ENCODE results near the gene YEATS4. TPM values are rescaled to one million over a fixed set of nuclear protein-coding genes. Genes with fewer than 3 reads are reported as not detected.

The YEATS4 gene
- total and polyA plus RNA-seq, 9 of the 15 experiments (the other 6 are each of a cell fraction or from before 2014, with no cell fraction given), result 25.9 to 92.2 (median 49.2) TPM

DNA sequence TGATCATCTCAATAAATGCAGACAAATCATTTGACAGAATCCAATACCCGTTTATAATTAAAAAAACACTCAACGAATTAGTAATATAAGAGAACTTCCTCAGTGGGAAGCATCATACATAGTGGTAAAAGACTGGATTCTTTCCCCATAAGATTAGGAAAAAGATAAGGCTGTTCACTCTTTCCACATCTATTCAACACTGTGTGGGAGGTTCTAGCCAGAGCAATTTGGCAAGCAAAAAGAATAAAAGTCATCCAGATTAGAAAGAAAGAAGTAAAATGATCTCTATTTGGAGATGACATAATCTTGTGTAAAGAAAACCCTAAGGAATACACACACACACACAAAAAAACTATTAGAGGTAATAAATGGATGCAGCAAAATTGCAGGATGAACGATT, 38.4 kb downstream of the YEATS4 start (continued):
- no peak for TF ChIP-seq SP2 (IDR thresholded peaks at IDR 0.05; ENCODE audit: extremely low read depth, low read depth, low read length, poor library complexity, severe bottlenecking)
- no peak for TF ChIP-seq MEIS2 (IDR thresholded peaks at IDR 0.05; ENCODE audit: partially characterized antibody)

DNA sequence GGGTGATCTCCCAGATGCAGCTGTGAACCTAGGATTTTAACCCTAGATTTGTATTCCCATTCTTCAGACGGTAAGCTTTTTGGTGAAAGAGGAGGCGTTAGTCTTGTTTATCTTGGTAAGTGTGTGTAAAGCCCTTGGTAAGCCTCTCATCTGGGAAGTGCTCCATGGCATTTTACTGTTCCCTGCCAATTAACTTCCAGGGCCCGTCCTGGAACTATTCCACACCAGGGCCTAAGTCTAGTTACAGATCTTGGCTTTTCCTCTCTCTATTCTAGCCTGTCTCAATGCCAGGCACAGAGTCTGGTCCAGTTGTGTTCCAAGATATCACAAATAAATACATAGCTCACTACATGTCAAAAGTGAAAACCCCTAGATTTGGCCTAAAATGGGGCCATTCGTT, 42.4 kb downstream of the YEATS4 start:
- 72% methylated on average over 4 of the region's 4 CpGs for WGBS (ENCODE audit: insufficient coverage, low coverage, missing lambda C conversion rate)
- intact Hi-C loops (cut with micrococcal nuclease) (no loop called here), in situ Hi-C loops (cut with MboI) (no loop called here)
- ATAC-seq, result no peak
- Histone ChIP-seq H3K36me3 (ENCODE audit: control insufficient read depth, insufficient read depth, low read length) (peaks cover 6% of the 10 kb centered on the region; the same call in 2 of the 3 replicates), H3K4me2 (ENCODE audit: insufficient read depth, low read length) (no peak overlapping the region), H3K9me3 (replicated peaks; ENCODE audit: control insufficient read depth, insufficient read depth, low read depth, low read length) (peaks cover 3% of the 10 kb centered on the region; the same call in 1 of the 2 replicates), H3K27ac (ENCODE audit: extremely low read depth, low read depth, low read length) (no peak overlapping the region), H4K20me1 (replicated peaks; ENCODE audit: control insufficient read depth, insufficient read depth, low read length) (no peaks in the 10 kb centered on the region), H3K9me1 (ENCODE audit: control insufficient read depth, insufficient read depth, low read length) (no peaks in the 10 kb centered on the region), H3K9ac (ENCODE audit: insufficient read depth in 1 of 2, low read depth in 2 of 2, low read length in 2 of 2) (no peak overlapping the region), H3K27me3 (ENCODE audit: control insufficient read depth in 2 of 2, insufficient read depth in 2 of 2, low read length in 2 of 2) (no peaks in the 10 kb centered on the region), H3K79me2 (ENCODE audit: control insufficient read depth, insufficient read depth, low read length) (no peaks in the 10 kb centered on the region), H3K4me1 (replicated peaks in 1 of 2; ENCODE audit: control insufficient read depth in 2 of 2, insufficient read depth in 2 of 2, low read length in 2 of 2) (no peaks in the 10 kb centered on the region), H3K4me3 (no peak overlapping the region), H2AFZ (ENCODE audit: low read depth, low read length) (no peak overlapping the region)
- no peak for DNase-seq (ENCODE audit: extremely low read depth in 1 of 4, low spot score in 3 of 4)
- ChIA-PET CTCF (ENCODE audit: low intra/inter-chr PET ratio) (no interaction called here), POLR2A (interaction anchor here (0.6 kb wide), 2 partner anchors 11 to 52 kb away, joined by 3 read pairs; no protein-coding TSS in a partner anchor)
- no TSS peak for BruUV-seq (replicated peaks)
- no peak for FAIRE-seq
- TF ChIP-seq ETS2 (tag; IDR thresholded peaks at IDR 0.05; ENCODE audit: borderline replicate concordance, poor library complexity, severe bottlenecking) (no peak), CBFA2T2 (conservative IDR thresholded peaks at IDR 0.05) (no peak), CREBBP (IDR thresholded peaks at IDR 0.05; ENCODE audit: low read depth, low read length) (no peak), POU5F1 (IDR thresholded peaks at IDR 0.05; ENCODE audit: borderline replicate concordance, low read depth, low read length, partially characterized antibody) (no peak), U2AF1 (optimal IDR thresholded peaks at IDR 0.05; ENCODE audit: low read depth, low read length) (no peak)
- TF ChIP-seq, protein P1, sequence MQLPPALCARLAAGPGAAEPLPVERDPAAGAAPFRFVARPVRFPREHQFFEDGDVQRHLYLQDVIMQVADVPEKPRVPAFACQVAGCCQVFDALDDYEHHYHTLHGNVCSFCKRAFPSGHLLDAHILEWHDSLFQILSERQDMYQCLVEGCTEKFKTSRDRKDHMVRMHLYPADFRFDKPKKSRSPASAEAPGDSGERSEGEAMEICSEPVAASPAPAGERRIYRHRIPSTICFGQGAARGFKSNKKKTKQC (CRISPR knock-in tag; IDR thresholded peaks at IDR 0.05), result no peak
- TF ChIP-seq, protein P2, sequence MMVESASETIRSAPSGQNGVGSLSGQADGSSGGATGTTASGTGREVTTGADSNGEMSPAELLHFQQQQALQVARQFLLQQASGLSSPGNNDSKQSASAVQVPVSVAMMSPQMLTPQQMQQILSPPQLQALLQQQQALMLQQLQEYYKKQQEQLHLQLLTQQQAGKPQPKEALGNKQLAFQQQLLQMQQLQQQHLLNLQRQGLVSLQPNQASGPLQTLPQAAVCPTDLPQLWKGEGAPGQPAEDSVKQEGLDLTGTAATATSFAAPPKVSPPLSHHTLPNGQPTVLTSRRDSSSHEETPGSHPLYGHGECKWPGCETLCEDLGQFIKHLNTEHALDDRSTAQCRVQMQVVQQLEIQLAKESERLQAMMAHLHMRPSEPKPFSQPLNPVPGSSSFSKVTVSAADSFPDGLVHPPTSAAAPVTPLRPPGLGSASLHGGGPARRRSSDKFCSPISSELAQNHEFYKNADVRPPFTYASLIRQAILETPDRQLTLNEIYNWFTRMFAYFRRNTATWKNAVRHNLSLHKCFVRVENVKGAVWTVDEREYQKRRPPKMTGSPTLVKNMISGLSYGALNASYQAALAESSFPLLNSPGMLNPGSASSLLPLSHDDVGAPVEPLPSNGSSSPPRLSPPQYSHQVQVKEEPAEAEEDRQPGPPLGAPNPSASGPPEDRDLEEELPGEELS (CRISPR knock-in tag; IDR thresholded peaks at IDR 0.05; ENCODE audit: borderline replicate concordance), result no peak
- TF ChIP-seq, protein P3, sequence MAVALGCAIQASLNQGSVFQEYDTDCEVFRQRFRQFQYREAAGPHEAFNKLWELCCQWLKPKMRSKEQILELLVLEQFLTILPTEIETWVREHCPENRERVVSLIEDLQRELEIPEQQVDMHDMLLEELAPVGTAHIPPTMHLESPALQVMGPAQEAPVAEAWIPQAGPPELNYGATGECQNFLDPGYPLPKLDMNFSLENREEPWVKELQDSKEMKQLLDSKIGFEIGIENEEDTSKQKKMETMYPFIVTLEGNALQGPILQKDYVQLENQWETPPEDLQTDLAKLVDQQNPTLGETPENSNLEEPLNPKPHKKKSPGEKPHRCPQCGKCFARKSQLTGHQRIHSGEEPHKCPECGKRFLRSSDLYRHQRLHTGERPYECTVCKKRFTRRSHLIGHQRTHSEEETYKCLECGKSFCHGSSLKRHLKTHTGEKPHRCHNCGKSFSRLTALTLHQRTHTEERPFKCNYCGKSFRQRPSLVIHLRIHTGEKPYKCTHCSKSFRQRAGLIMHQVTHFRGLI (CRISPR knock-in tag; IDR thresholded peaks at IDR 0.05), result no peak
- TF ChIP-seq, protein P4, sequence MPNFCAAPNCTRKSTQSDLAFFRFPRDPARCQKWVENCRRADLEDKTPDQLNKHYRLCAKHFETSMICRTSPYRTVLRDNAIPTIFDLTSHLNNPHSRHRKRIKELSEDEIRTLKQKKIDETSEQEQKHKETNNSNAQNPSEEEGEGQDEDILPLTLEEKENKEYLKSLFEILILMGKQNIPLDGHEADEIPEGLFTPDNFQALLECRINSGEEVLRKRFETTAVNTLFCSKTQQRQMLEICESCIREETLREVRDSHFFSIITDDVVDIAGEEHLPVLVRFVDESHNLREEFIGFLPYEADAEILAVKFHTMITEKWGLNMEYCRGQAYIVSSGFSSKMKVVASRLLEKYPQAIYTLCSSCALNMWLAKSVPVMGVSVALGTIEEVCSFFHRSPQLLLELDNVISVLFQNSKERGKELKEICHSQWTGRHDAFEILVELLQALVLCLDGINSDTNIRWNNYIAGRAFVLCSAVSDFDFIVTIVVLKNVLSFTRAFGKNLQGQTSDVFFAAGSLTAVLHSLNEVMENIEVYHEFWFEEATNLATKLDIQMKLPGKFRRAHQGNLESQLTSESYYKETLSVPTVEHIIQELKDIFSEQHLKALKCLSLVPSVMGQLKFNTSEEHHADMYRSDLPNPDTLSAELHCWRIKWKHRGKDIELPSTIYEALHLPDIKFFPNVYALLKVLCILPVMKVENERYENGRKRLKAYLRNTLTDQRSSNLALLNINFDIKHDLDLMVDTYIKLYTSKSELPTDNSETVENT (CRISPR knock-in tag; IDR thresholded peaks at IDR 0.05), result no peak
- TF ChIP-seq, protein P5, sequence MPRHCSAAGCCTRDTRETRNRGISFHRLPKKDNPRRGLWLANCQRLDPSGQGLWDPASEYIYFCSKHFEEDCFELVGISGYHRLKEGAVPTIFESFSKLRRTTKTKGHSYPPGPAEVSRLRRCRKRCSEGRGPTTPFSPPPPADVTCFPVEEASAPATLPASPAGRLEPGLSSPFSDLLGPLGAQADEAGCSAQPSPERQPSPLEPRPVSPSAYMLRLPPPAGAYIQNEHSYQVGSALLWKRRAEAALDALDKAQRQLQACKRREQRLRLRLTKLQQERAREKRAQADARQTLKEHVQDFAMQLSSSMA (CRISPR knock-in tag; IDR thresholded peaks at IDR 0.05), result no peak
